Measurements from ENCODE around the gene TMEM81.

TMEM81 gene

DNA sequence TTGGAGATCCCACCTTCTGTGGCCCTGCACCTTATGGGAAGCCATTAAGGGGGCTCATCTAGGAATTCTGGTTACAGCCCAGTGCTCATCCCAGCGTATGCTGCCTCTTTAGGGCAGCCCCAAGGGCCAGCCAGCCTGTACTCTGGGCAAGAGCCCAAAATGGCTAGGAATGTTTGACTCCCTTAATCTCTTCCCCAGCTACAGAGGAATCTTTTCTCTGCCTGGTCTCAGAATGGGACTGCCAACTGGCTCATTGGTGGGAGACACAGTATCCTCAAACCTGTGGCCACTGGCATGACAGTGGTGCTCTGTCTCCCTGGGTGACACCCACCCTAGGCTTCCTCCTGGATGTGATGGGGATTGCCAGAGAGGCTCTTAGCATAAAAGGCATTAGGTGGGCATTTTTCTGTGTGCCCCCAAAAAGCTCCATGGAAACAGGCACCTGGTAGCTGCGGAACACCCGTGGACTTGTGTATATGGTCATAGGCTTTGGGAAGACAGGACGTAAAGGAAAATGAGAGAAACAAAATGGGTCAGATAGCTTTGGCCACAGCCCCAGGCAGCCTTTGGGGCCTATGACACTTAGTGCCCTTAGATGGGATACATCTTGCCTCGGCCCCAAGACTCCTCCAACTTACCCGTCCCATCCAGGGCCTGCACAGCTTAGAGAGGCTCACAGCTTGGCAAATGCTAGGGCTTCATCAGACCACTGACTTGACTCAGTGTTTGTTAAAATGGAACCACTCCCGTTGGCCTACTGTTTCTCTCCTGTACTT, 6.9 kb downstream of the TMEM81 start:
- DNase-seq (ENCODE audit: low read depth in 1 of 2, low spot score in 1 of 2): no peak

DNA sequence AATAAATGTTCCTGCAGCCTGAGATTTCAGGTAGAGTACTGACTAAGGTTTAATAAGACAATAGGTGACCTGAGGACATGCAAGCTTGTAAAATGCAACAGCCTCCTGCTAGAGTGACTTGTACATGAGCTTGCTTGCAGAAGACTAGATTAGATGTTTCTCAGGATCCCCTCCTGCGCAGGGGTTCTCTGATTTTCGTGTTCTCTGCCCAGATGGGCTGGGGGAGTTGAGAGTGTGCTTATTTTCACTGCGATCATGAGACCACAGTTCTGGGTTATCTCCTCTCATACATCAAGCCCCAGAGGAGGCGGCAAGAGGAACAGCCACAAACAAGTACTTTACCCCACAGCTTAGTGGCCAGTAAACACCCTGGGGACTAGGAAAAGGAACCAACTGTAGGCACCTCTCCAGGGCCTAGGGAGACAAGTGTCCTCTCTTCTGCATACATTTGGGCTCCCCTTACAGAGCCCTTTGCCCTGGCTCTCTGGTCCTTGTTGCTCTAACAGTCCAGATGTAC, 8.0 kb downstream of the TMEM81 start:
- DNase-seq (ENCODE audit: low read depth in 1 of 2, low spot score in 1 of 2): no peak

DNA sequence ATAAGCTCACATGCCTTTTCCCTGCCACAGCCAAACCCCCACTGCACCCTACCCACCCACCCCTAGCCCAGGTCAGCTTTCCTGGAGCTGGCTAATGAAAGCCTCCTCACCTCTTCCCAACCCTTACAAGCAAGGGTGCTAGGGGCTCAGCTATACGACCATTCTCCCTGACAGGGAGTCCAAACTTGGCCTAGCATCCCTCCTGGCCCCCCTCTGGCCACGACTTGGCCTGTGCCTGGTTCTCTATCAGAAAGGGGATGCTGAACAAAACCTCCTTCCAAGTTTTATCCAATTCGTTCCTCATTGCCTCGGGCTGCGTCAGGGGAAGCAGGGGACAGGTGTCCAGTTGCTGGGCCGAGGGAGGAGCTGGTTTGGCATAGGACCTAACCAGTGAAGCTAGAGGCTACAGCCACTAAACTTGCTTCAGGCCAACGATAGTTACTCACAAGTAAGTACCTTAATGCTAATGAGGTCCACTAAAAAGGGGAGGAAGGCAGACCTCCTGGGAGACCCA, 8.6 kb downstream of the TMEM81 start:
- DNase-seq (ENCODE audit: low read depth in 1 of 2, low spot score in 1 of 2): no peak

GRCh38 chr1:205074513-205074912, 9.7 kb downstream of the TMEM81 start:
- DNase-seq (ENCODE audit: low read depth in 1 of 2, low spot score in 1 of 2): no peak

DNA sequence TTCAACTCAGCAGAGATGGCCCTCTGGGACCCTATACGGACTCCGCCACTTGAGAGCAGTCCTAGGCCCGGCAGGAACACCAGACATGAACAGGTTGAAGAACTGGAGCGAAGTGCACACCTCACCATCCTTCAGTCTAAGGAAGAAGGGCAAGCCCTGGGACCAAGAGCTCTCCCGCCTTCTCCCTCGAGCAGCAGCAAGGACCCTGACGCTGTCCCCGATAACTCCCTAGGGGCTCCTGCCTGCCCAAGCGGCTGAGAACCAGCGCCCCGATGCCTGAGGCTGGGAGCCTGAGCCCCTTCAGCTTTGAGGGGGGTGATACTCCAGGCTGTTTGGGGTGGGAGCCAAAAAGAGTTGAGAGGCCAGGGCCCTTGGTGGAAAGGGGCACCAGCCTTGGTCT, 10.2 kb downstream of the TMEM81 start:
- DNase-seq (ENCODE audit: low read depth in 1 of 2, low spot score in 1 of 2): no peak

DNA sequence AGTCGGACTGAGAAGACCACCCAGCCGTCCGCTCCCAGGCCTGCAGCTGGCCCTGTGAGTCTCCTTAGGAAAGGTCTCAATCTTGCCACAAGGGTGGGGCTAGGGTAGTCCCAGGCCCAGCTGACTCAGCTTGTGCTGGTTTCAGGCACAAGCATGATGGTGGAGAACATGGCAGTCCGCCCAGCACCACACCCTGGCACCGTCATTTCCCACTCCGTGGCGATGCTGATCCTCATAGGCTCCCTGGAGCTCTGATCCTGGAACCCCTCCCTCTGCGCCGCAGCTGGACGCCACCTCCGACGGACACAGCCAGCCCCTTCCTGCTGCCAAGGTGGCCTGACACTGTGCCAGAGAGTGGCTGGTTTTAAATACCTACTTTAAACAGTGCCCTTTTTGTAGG, 10.7 kb downstream of the TMEM81 start:
- DNase-seq (ENCODE audit: low read depth in 1 of 2, low spot score in 1 of 2): no peak

DNA sequence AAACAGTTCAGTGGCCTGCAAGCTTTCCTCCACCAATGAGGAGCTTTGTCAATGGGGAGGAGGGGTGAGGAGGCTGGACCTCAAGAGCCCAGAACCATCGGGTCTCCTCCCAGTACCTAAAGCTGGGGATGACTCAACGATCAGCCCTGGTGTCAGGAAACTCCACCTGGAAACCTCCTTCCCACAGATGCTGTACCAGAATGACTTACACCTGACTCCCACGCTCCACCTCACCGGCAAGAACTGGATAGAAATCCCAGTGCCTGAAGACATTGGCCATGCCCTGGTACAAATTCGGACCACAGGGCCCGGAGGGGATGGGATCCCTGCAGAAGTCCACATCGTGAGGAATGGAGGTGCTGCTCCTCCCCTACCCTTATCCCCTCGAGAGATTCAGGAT, 11.4 kb downstream of the TMEM81 start:
- no peak for DNase-seq (ENCODE audit: low read depth in 1 of 2, low spot score in 1 of 2)

DNA sequence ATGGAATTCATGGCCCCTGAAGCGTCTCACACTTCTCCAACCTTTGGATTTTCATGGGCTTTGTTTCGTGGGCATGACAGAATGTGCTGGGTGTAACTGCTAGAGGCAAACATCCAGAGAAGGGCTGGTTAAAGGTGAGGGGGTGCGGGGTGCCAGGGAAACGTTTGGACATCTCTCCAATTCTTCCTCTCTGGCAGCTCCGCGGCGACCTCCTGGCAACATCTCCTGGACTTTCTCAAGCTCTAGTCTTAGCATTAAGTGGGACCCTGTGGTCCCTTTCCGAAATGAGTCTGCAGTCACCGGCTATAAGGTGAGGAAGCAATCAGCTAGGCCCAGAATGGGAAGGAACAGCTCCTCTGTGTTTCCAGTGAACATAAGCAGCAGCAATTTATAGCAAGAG, 12.0 kb downstream of the TMEM81 start:
- no peak for DNase-seq (ENCODE audit: low read depth in 1 of 2, low spot score in 1 of 2)

- DNase-seq (ENCODE audit: low read depth in 1 of 2, low spot score in 1 of 2): no peak
Observed at GRCh38 chr1:205071801-205072200, 12.5 kb downstream of the TMEM81 start.

DNA sequence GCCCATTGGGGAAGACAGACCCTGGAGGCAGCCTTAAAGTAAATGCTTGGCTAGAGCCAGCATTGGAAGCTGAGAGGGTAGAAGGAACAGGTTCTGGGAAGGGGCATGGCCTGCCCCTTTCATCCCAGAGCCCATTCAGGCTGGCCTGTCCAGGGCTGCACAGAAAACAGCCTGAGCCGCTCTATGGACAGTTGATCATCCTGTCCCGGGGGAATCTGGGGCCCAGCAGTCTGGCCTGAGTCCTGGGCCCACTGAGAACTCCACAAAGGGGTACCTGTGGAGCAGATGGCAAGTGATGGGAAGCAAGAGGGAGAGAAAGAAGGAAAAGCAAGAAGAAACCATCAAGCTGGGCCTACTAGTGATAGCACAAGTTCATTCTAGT, 13.2 kb downstream of the TMEM81 start:
- DNase-seq (ENCODE audit: low read depth in 1 of 2, low spot score in 1 of 2): no peak

DNA sequence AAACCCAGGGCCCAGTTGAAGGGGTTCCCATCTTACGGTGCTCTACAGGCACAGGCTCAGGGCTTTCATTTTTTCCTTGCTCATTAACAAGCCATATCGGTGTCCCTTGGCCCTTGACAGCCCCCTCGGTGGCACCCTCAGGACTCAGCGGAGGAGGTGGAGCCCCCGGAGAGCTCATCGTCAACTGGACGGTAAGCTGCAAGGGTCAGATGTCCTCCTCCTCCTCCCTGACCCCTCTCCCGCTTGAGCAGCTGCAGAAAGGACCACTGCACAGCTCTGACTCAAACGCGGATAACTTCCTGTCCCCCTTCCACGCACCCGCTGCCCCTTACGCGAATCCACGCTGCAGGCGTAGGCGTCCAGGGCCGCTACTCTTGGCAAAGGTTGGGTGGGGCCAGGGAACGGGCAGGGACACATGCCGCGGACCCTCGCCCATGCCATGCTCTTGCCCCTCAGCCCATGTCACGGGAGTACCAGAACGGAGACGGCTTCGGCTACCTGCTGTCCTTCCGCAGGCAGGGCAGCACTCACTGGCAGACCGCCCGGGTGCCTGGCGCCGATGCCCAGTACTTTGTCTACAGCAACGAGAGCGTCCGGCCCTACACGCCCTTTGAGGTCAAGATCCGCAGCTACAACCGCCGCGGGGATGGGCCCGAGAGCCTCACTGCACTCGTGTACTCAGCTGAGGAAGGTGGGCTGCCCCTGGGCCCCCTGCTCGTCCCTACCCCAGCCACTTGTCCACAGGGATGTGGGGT, 14.7 kb downstream of the TMEM81 start:
- no peak for DNase-seq (ENCODE audit: low read depth in 1 of 2, low spot score in 1 of 2)

DNA sequence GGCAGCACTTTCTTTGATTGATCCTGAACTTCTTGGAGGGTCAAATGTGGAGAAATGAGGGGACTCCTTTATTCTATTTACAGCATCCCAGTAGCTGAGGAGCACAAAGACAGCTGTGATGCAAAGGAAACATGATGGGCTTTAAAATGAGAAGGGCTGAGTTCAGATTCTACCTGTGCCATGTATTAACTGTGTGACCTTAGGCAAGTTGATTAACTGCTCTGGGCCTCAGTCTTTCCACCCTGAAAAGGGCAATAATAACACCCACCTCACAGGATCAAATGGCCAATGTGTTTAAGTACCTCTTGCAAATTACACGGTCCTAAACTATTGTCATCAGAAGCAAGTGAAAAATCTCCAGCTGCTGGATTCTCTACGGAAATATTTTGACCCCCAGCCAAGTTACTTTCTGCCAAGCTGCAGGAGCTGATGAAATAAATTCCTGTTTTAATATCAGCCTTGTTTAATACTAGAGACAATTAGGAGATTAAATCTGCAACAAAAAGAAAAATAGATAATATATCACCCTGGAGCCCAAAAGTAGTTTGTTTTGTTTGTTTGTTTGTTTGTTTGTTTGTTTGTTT, 15.7 kb downstream of the TMEM81 start:
- DNase-seq (ENCODE audit: low read depth in 1 of 2, low spot score in 1 of 2): no peak

- DNase-seq (ENCODE audit: low read depth in 1 of 2, low spot score in 1 of 2): no peak
Observed at GRCh38 chr1:205068001-205068400, 16.3 kb downstream of the TMEM81 start.

DNA sequence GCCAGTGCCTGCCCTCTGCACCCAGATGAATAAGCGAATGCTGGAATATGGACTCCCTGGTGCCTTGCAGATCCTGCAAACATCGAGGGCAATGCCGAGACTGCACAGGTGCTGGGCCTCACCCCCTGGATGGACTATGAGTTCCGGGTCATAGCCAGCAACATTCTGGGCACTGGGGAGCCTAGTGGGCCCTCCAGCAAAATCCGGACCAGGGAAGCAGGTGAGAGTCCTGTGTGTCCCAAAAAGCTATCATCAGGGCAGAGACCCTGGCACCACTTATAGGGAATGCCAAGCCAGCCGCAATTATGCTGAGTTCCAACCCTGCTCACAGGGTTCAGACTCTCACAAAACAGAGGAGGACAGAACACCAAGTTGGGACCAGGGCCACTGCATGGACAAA, 17.2 kb downstream of the TMEM81 start:
- no peak for DNase-seq (ENCODE audit: low read depth in 1 of 2, low spot score in 1 of 2)

DNA sequence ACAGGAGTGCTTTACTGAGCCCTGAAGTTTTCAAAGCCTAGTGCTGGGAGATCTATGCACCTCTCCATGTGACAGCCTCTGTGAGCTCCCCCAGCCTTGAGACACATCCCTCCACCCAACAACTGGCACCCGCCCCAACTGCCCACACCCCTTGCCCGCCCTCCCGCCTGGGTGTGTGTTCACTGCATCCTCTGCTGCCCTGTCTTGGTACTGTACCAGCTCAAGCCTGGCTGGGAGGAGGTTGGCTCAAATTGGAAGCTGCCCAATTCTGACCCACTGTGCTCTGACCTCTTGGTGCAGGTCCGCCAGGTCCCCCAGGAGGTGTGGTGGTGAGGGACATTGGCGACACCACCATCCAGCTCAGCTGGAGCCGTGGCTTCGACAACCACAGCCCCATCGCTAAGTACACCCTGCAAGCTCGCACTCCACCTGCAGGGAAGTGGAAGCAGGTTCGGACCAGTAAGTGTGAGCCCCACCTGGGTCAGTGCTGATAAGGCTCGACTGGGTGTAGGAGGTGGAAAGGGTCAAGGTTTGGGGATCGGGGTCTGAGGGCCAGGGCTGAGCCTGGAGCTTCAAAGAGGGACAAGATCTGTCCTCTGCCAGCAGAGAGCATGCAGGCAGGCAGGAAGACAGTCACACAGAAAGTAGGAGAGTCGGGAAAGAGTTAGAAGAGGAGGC, 18.0 kb downstream of the TMEM81 start:
- no peak for DNase-seq (ENCODE audit: low read depth in 1 of 2, low spot score in 1 of 2)

- DNase-seq (ENCODE audit: low read depth in 1 of 2, low spot score in 1 of 2): no peak
Observed at GRCh38 chr1:205065666-205066065, 18.6 kb downstream of the TMEM81 start.

GRCh38 chr1:205064741-205065316, 19.4 kb downstream of the TMEM81 start:
- no peak for DNase-seq (ENCODE audit: low read depth in 1 of 2, low spot score in 1 of 2)

DNA sequence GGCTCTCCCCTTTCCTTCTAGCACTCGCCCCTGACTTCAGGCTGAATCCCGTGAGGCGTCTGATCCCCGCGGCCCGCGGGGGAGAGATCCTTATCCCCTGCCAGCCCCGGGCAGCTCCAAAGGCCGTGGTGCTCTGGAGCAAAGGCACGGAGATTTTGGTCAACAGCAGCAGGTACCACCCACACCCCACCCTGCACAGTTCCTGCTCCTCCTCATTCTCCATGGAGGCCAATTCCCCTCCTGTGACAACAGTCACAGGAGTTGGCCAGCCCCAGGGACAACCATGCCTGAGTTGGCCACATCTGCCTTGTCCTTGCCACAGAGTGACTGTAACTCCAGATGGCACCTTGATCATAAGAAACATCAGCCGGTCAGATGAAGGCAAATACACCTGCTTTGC, 20.0 kb downstream of the TMEM81 start:
- DNase-seq (ENCODE audit: low read depth in 1 of 2, low spot score in 1 of 2): no peak

- no peak for DNase-seq (ENCODE audit: low read depth in 1 of 2, low spot score in 1 of 2)
Observed at GRCh38 chr1:205062895-205063294, 21.4 kb downstream of the TMEM81 start.

GRCh38 chr1:205062319-205062718, 21.9 kb downstream of the TMEM81 start:
- DNase-seq (ENCODE audit: low read depth in 1 of 2, low spot score in 1 of 2): no peak

DNA sequence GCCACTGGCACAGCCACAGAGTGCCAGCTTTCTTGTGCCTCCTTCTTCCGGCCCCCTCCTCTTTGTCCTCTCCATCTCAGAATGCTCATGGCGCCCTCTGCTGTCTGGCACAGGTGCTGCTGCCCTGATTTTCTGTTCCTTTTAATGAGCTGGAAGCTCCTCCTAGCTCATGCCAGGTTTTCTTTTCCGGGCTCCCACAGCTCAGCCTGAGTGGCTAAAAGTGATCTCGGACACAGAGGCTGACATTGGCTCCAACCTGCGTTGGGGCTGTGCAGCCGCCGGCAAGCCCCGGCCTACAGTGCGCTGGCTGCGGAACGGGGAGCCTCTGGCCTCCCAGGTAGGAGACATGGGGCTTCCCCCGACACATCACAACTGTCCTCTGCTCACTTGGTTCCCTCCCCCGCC, 22.6 kb downstream of the TMEM81 start:
- DNase-seq (ENCODE audit: low read depth in 1 of 2, low spot score in 1 of 2): peak; percentile 12 to 49
